Osteocyte (in vitro differentiated cells): ENCODE results near the gene KCNH1. TPM values are rescaled to one million over a fixed set of nuclear protein-coding genes. Genes with fewer than 3 reads are reported as not detected.

Source experiments
- DNase-seq: peaks from one replicate; pipeline ENCODE4 v3.0.0; 2021; ENCODE audit warnings: mixed read lengths; ENCODE audit not compliant: unreplicated experiment; ENCODE audit errors: extremely low spot score
- H3K27ac Mint-ChIP-seq: one replicate; pipeline ENCODE4 v1.8.0; 2021; ENCODE audit warnings: mild to moderate bottlenecking, mixed read lengths; ENCODE audit not compliant: unreplicated experiment
- H3K27me3 Mint-ChIP-seq: one replicate; pipeline ENCODE4 v1.8.0; 2021; ENCODE audit warnings: mixed read lengths; ENCODE audit not compliant: unreplicated experiment
- H3K36me3 Mint-ChIP-seq: one replicate; pipeline ENCODE4 v1.8.0; 2021; ENCODE audit warnings: mixed read lengths; ENCODE audit not compliant: unreplicated experiment
- H3K4me1 Mint-ChIP-seq: one replicate; pipeline ENCODE4 v1.8.0; 2021; ENCODE audit warnings: mixed read lengths; ENCODE audit not compliant: unreplicated experiment
- H3K4me3 Mint-ChIP-seq: one replicate; pipeline ENCODE4 v1.8.0; 2021; ENCODE audit warnings: mild to moderate bottlenecking, moderate library complexity, mixed read lengths; ENCODE audit not compliant: unreplicated experiment
- H3K9me3 Mint-ChIP-seq: one replicate; pipeline ENCODE4 v1.8.0; 2021; ENCODE audit warnings: mixed read lengths; ENCODE audit not compliant: unreplicated experiment
- CTCF ChIP-seq: fragments of 200-600 bp; sonication (generic); IDR thresholded peaks from 2 replicates; pipeline ENCODE4 v1.5.0; 2021; ENCODE audit warnings: antibody characterized with exemption, mild to moderate bottlenecking, moderate library complexity
- total RNA-seq: library from RNA; stranded (reverse); gene quantifications from 2 replicates; pipeline ENCODE4 v1.2.1, GENCODE V29; 2021

KCNH1 gene
- total RNA-seq, 1 donor from 2014 or later = 7.3 TPM

GRCh38 chr1:210650403-210650802 is 483.5 kb downstream of the KCNH1 start:
- H3K36me3 Mint-ChIP-seq = no peaks in the 10 kb centered on the region
- H3K4me3 Mint-ChIP-seq = no peak overlapping the region
- H3K4me1 Mint-ChIP-seq = peaks cover 16% of the 10 kb centered on the region
- no peak for TF ChIP-seq CTCF
- DNase-seq = no peak
- no peaks in the 10 kb centered on the region for H3K9me3 Mint-ChIP-seq
- H3K27ac Mint-ChIP-seq = no peak overlapping the region
- no peaks in the 10 kb centered on the region for H3K27me3 Mint-ChIP-seq

- H3K4me1 Mint-ChIP-seq = peaks cover 16% of the 10 kb centered on the region
- H3K4me3 Mint-ChIP-seq = no peak overlapping the region
- no peaks in the 10 kb centered on the region for H3K9me3 Mint-ChIP-seq
- no peaks in the 10 kb centered on the region for H3K27me3 Mint-ChIP-seq
- no peak overlapping the region for H3K27ac Mint-ChIP-seq
- no peak for DNase-seq
- no peak for TF ChIP-seq CTCF
- no peaks in the 10 kb centered on the region for H3K36me3 Mint-ChIP-seq
Observed at GRCh38 chr1:210648588-210649269, 485.2 kb downstream of the KCNH1 start.

- Mint-ChIP-seq H3K36me3 (no peaks in the 10 kb centered on the region), H3K27me3 (no peaks in the 10 kb centered on the region), H3K4me1 (peaks cover 16% of the 10 kb centered on the region), H3K9me3 (no peaks in the 10 kb centered on the region), H3K4me3 (no peak overlapping the region), H3K27ac (no peak overlapping the region)
- no peak for DNase-seq
- no peak for TF ChIP-seq CTCF
Observed at GRCh38 chr1:210647406-210648333, 486.3 kb downstream of the KCNH1 start.

- no peaks in the 10 kb centered on the region for H3K27me3 Mint-ChIP-seq
- peaks cover 16% of the 10 kb centered on the region for H3K4me1 Mint-ChIP-seq
Observed at GRCh38 chr1:210646258-210646616, 487.7 kb downstream of the KCNH1 start.

More at GRCh38 chr1:210646258-210646616, 487.7 kb downstream of the KCNH1 start:
- no peak for TF ChIP-seq CTCF
- Mint-ChIP-seq H3K9me3 (no peaks in the 10 kb centered on the region), H3K27ac (no peak overlapping the region), H3K4me3 (no peak overlapping the region), H3K36me3 (no peaks in the 10 kb centered on the region)
- DNase-seq = no peak
